Islet precursor cell (in vitro differentiated cells): ENCODE measurements around the gene VWF.
"Not testable (repeated sequence)": the region's sequence is repeated elsewhere in the genome, so short reads cannot be mapped to it uniquely, and the experiment has no call there.

Experiments used
- DNase-seq: peaks from one replicate; pipeline ENCODE4 v3.0.0-alpha.2; 2018

VWF gene

DNA sequence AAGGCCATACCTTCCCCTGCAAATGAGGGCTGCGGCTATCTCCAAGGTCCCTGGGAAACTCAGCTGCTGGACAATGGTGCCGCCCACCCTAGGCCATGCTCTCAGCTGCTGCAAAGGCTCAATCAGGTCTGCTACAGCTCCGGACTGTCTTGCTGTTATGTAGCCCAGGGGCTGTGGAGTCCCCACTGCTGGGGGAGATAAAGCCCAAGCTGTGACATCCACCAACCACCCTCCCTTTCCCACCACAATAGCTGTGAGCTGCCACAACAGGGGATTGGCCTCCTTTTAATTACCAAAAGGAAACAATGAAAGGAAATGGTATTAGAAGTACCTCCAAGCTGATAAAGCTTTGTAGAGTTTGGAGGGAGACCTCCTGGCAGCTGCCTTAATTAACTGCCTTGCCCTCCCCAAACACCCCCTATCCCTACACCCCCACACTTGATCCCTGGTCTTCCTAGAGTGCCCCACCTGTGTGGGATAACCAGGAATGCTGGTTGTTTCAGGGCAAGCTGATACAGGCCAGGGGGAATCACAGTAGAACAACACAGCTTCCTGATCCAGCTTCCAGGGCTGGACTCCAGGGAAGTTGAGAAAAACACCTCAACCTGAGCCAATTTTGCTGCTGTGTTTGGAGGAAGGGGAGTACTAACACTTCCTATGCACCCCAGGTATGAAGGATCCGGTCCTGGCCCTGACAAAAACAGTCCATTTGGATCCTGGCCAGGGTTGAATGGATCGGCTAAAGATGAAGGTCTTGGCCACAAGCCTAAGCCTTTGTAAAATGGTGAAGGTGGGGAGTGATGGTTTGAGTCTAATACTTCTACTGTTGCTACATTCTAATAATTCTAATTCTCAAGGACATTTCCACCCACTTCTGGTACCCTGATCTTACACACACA is at the start of gene VWF:
Gene VWF, minus strand, starts transcription at position 260 of the 899 bp plus-strand sequence. CDS start 1,474 bp downstream, outside the sequence.
- peak; percentile 56 for DNase-seq

DNA sequence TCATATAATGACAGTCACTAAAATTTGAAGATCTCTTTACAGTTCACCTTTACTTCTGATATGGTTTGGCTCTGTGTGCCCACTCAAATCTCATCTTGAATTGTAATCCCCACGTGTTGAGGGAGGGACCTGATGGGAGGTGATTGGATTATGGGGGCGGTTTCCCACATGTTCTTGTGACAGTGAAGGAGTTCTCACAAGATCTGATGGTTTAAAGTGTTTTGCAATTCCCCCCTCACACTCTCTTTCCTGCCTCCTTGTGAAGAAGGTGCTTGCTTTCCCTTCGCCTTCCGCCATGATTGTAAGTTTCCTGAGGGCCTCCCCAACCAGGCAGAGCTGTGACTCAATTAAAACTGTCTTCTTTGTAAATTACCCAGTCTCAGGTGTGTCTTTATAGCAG is 48.4 kb upstream of the VWF start:
- no peak for DNase-seq

DNA sequence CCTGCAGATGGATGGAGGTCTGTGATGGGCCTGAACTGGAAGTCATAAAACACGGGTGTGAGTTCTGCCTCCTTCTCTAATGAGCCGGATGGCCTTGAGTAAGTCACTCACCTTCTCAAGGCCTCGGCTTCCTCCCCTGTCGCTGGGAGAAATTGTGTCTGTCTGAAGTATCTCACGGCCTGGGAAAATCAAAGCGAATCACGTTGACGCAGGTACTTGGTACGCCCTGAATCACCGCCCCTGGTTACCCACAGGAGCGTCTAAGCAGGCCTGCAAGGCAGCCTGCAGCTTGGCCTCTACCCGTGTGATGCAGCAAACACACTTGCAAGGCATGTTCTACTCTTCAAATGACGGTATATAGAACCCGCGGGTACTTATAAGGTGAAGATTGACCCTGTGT is 47.6 kb upstream of the VWF start:
- DNase-seq, result no peak

DNA sequence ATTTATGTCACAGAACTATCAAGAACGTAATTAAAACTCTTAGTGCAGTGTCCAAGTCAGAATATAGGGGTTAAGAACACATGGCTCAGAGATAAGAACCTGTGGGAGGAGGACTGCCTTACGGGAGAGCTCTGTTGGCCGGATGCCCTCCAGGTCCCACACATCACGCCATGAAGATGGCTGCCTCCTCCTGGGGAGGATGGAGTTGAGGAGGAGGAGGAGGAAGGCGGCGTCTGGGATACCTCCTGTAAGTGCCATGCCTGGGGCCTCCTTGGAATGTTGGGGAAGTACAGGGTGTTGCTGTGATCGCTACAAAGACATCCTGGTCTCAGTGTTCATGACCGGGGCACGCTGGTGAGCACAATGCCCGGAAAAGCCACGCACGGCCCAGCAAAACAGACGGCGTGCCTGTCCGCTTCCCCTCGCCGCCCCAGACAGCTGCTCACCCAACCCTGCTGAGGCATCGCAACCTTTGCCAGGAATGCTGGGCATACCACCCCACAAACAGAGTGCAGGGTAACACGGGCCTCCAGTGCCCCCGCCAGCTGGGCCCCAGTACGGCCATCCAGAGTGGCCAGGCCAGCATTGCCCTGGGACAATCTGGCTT is 47.0 kb upstream of the VWF start:
- DNase-seq, result no peak

DNA sequence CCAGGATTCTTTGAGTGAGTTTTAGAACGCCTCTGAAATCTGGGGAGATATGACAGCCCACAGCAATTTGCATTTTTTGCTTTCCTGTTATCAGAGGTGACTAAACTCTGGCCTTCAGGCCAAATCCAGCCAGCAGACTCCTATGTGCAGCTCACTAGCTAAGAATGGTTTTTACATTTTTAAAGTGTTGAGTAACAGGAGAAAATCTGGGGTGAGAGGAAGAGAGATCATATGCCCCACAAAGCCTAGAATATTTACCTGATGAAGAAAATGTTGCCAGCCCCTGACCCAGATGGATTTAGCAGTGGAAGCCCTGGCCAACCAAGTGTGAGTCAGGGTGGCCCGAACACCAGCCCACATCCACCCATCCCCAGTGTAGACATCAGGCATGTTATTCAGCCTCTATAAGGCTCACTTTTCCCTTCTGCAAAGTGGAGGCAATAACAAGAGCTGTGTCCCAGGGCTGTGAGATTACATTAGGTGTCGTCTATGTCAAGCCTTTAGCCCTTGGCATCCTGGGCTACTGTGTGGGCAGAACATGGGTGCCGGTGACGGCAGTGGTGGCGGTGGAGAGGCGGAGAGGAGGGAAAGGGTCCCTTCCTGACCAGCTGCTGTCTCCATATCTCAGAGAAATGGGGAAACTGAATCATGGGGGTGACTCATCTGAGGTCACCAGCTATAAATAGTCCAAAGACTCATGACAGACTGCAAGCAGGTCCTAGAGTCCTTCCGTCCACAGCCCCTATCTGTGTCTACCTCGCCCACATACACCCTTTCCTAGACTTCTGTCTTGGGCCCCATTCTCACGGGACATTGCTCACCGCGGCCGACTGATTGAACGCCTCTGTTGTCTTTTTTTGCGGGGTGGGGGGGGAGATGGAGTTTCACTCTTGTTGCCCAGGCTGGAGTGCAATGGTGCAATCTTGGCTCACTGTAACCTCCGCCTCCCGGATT is 43.1 kb upstream of the VWF start:
- DNase-seq, result peak; percentile 84

DNA sequence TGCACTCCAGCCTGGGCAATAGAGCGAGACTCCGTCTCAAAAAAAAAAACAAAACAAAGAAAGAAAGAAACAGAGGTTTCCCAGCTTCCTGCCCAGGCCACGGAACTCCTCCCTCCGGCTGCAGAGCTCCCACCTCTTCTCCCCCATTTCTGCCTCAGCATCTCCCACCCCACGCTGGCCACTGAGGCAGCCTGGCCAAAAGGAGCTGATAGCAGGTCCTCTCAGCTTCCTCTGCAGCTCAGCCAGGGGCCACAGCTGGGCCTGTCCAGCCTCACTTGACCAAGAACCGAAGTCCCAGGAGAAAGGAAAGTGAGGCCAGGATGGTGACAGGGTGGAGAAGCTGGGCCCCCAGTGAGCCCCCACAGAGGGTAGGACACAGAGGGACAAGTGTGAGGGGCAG is 42.3 kb upstream of the VWF start:
- no peak for DNase-seq

DNA sequence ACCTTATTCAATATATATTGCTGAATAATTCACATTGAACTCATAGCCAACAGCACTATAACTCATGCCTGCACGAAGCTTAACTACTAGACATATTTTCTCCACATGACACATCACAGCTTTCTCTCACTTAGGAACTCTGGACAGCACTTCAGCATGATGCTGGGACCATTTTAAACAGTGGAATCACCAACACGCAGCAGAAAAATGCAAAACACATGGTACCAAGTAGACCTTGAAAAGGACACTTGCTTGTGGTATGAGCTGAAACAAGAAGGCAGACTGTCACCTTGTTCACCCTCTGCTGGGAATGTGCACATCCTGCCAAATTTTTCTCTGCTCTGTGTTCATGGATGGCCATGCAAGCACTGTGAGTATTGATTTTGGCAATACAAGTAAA is 40.9 kb upstream of the VWF start:
- DNase-seq, result no peak

DNA sequence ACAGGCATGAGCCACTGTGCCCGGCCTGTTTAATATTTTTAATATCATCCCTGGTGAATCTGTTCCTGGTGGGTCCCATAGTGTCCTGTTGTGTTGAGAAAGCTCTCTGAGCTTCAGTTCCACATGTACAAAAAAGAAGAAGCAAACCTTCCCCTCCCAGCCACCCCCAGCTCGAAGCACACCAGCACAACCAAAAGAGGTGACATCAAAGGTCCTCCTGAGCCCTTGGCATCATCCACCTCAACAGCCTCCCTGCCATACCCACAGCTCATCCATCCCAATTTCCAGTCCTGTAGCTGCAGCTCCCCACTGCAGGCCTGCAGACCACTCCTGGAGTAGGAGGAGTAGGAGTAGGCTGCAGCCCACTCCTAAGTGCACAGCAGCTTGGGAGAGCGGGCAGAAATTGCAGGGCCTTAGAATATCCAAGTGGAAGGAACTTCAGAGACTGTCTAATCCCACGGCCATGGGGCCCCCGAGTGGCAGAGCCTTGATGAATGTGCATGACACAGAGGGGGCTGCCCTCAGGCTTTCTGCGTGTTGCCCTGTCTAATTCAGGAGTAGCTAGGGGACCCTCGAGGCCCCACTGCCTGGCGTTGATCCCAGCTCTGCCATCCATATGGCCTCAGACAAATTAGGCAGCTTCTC is 39.1 kb upstream of the VWF start:
- no peak for DNase-seq

DNA sequence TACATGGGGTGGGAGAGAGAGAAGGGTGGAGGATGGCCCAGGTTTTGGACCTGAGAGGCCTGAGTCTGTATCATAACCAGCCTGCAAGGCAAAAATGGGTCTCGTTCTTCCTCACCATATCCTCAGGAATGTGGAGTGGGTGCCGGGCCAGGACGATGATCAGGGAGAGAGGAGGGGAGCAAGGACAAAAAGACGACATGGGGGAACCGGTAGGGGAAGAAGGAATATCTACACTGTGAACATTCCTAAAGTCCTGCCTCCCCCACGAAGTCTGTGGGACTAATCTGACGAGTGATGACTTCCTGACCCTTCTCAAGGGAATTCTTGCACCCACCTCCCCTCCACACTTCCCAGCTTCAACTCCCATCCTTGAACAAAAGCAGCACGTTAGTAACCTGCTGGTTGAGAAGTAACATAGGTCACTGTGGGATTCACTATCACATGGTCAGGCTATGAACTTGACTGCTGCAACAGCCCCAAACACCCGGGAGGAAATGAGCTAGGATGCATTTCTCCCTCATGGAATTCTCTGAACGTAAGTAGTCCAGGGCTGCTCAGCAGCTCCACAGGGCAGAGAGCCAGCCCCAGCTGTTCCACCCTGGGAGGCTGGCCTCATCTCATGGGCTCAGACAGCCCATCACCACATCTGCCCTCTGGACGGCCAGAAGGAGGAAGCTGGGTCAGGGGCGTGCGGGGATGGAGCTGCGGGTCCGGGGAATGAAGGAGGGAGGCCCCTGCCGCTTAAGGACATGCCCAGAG is 36.8 kb upstream of the VWF start:
- DNase-seq, result no peak

DNA sequence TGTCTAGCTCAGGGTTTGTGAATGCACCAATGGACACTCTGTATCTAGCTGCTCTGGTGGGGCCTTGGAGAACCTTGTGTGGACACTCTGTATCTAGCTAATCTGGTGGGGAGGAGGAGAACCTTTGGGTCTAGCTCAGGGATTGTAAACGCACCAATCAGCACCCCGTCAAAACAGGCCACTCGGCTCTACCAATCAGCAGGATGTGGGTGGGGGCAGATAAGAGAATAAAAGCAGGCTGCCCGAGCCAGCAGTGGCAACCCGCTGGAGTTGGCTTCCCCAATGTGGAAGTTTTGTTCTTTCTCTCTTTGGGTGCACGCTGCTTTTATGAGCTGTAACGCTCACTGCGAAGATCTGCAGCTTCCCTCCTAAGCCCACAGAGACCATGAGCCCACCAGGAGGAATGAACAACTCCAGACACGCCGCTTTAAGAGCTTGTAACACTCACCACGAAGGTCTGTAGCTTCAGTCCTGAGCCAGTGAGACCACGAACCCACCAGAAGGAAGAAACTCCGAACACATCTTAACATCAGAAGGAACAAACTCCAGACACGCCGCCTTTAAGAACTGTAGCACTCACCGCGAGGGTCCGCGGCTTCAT is 35.7 kb upstream of the VWF start:
- DNase-seq, result not testable (repeated sequence)

DNA sequence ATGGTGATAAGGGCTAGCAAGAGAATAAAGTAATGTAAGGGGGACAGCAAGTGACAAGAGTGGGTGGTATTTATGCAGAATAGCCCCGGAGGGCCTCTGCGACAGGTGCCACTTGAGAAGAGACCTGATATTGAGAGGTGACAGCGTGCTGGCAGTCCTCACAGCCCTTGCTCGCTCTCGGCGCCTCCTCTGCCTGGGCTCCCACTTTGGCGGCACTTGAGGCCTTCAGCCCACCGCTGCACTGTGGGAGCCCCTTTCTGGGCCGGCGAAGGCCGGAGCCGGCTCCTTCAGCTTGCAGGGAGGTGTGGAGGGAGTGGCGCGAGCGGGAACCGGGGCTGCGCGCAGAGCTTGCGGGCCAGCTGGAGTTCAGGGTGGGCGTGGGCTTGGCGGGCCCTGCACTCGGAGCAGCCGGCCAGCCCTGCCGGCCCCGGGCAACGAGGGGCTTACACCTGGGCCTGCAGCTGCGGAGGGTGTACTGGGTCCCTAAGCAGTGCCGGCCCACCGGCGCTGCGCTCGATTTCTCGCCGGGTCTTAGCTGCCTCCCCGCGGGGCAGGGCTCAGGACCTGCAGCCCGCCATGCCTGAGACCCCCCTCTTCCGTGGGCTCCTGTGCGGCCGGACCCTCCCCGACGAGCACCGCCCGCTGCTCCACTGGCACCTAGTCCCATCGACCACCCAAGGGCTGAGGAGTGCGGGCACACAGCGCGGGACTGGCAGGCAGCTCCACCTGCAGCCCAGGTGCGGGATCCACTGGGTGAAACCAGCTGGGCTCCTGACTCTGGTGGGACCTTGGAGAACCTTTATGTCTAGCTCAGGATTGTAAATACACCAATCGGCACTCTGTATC is 34.9 kb upstream of the VWF start:
- not testable (repeated sequence) for DNase-seq

DNA sequence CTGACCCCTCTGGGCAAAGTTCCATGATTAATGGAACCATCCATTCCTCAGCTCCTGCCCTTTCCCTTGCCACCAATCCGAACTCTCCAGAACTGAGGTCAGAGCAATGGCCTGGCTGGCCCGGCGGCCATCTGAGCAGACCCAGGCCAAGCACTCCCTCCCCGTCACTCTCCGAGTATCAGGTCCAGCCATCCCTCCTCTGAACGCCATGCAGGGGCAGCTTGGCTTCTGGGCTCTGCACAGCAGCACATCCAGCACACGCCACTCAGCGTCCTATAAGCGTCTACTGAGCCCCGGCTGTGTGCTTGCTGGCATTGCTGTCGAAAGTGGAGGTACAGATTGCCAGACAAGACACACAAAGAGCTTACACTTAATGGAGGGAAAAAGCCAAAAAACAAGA is 34.3 kb upstream of the VWF start:
- DNase-seq, result no peak

DNA sequence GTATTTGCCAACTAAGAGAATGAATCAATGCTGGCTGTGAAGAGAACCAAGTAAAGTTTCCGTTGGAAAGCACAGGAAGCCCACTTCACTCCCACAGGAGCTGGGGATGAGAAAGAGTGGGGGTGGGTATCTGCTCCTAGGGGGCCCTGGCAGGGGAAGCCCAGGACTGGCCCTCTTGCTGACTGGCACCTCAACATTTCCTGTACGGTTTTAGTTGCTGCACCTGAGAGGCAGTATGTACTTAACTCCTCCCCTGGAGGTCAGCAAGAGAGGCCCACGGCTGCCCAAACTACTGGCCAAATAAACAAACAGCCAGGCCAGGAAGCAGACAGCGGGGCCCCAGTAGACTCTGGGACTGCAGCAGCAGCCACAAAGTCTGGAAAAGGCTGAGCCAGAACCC is 33.8 kb upstream of the VWF start:
- DNase-seq, result no peak

DNA sequence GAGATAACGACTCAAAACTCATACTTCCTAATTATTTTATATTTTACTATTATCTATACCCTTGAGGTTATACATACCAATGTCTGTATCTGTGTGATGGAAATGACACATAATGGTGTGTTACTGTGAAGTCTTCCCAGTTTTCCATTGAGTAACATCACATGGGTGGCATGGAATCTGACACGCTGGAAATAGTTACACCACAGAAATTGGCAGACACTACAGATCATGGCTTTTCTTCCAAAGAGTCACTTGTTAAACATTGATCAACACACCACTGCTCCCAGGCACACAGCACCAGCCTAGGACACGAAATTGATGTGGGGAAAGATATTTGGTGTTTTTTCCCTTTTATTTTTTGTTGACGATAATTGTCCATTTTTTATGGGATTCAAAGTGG is 33.0 kb upstream of the VWF start:
- no peak for DNase-seq

DNA sequence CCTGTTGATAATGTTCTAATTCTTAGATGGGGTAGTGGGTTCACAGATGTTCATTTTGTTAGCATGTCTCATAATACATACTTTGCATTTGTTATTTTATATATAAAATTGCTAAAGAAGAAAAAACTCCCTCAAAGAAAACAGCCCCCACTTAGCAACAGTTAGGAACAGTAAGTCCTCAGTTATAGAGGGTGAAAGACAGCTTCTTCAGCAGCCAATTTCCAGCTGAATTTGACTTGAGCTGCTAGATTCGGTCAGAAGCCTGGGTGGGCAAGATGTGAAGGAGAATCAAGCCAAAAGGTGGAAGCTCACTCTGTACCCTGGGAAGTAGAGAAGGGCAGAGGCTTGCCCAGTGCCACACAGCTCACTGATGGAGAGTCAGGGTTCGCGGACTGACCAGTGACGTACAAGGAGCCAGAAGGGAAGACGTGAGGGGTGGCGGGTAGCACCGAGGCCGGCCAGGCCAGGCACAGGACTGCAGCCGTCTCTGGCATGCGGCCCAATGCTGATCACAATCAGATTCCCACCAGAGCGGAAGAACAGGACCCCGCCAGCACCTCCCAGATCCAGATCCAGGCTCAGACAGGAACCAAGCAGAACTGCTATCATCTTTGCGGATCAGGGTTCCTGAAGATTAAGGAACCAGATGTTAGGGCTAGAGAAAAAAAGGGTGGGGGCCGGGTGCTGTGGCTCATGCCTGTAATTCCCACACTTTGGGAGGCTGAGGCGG is 30.4 kb upstream of the VWF start:
- peak; percentile 82 for DNase-seq

DNA sequence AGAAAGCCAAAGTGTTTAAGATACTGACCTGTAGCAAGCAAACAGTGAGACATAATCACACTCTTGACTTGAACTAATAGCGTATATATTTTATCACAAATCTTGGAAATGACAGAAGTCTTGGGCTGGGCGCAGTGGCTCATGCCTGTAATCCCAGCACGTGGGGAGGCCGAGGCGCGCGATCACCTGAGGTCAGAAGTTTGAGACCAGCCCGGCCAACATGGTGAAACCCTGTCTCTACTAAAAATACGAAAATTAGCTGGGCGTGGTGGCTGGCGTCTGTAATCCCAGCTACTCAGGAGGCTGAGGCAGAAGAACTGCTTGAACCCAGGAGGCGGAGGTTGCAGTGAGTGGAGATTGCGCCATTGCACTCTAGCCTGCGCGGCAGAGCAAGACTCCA is 24.3 kb upstream of the VWF start:
- DNase-seq, result peak; percentile 28

DNA sequence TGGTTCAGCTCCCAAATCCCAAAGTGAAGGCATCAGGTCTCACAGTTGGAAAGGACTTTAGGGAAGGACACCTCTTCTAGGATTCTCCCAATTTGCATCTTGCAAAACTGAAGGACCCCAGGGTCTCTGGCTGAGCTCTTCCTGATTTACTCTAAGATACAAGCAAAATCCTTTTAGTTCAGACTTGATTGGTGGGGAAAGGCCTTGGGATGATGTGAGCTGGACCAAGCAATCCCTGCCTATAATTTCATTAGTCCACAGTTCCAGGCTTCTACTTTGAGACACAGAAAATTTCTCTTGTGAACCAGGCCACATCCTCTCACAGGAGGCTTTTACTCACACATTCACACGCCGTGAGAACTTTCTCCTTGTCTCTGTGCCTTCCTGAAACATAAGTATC is 23.6 kb upstream of the VWF start:
- no peak for DNase-seq

DNA sequence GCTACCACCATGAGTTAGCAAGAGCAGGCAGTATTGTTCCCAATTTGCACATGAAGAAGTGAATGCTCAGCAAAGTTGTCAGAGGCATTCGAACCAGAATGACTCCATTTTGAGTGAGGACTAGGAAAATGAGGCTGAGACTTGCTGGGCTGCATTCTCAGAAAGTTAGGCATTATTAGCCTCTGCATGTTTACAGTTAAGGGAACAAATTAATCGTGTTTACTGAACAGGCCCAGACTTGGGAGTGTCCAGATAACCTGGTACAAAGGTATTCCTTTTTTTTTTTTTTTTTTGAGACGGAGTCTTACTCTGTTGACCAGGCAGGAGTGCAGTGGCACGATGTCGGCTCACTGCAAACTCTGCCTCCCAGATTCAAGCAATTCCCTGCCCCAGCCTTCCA is 22.5 kb upstream of the VWF start:
- no peak for DNase-seq

DNA sequence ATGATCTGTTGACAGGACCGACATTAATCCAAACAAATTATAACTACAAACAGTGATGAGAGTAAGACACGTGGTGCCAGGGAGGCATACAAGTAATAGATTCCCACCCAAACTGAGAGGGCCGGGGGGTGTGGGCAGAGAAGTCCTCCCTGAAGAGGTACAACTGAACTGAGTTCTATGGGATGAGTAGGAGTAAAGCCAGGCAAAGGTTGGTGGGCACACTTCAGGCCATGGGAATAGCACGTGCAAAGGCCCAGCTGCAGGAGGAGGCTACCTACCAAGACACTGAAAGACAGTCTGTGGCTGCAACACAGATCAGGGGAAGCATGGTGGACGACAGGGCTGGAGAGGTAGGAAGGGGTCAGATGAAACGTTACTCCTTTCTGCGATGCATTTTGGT is 22.0 kb upstream of the VWF start:
- DNase-seq, result peak; percentile 43

DNA sequence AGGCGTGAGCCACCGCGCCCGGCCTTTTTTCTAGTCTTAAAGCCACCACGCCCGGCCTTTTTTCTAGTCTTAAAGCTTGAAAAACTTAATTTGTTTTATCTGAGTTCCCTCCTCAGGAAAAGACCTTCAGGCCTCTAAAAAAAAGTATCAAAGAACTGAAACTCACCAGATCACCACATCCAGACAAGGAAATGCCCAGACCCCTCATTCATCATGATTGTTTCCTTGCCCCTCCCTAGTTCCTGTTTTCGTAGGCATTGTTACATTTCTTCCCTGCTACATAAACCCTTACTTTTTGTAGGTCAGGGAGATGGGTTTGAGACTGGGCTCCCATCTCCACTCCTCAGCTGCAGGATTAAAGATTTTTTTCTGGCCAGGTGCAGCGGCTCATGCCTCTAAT is 21.1 kb upstream of the VWF start:
- DNase-seq, result peak; percentile 43
